Epithelial cell of prostate (primary cell): ENCODE results near the gene CCDC172.

ENCODE experiments used
- DNase-seq: peaks from one replicate; pipeline ENCODE4 v3.0.0-alpha.2; 2011; ENCODE audit warnings: low read depth, low spot score
- H3K27ac ChIP-seq: fragments of 450-650 bp; 2 replicates; pipeline ENCODE4 v1.5.1; 2017; ENCODE audit warnings: mild to moderate bottlenecking

The CCDC172 gene, protein sequence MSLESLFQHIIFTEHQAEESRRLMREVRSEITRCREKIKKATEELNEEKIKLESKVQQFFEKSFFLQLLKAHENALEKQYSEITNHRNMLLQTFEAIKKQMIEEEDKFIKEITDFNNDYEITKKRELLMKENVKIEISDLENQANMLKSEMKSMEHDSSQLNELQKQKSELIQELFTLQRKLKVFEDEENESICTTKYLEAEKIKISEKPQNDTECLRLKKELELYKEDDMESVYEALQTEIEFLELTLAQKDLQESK

DNA sequence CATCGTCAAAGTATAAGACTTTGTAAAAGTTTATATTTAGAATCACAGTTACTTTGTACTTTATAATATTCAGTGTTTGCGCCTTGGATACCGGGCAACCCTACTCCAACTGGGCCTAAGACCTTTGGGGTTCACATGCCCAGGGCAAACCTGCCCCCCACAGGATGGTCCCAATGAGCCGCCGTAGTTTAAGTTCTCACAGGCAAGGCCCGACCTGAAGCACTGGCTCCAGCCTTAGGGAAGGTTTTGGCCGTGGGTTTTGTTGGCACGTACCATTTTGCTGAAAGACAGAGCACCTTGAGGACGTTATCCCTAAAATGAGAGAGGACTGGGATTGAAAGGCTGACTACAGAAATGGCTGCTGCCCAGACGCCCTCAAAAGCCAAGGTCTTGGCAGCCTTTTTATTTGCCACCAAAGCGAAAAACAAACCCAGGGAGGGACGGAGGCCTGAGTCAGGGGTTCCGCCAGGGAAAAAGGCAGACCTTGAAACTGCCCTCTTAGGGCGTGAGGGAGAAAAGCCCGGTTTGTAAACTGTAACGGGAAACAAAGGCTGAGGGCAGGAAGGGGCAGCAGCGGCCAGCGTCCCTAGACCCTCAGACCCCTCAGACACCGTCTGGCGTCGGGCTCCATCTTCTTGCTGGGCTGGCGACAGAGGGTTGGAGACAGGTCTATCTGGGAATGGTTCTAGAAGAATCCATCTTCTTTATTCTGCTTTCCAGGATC, at the start of gene CCDC172:
Gene CCDC172 (plus strand): TSS at position 222 of the 724 bp plus-strand sequence. CDS start 564 bp downstream, outside the sequence.
- H3K27ac ChIP-seq = no peak within 1 kb of the TSS
- no peak for DNase-seq

DNA sequence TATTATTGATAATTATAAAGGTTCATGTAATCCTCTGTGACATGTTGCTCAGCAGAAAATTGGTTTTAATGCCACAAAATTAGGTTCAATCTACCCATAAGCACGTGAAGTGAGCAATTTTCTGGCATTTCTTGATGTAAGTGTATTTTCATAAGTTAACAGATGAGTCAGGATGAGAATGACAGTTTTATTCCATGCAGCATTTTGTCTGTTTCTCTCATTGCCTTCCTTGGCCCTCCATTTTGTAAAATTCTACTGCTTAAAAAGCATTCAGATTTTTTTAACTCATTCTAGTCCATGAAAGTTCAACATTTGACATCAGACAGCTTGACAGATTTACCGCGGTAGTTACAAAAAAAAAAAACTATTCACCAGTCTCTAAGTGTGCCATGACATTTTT, 47.3 kb upstream of the CCDC172 start:
- no peak overlapping the region for H3K27ac ChIP-seq
- DNase-seq = no peak

DNA sequence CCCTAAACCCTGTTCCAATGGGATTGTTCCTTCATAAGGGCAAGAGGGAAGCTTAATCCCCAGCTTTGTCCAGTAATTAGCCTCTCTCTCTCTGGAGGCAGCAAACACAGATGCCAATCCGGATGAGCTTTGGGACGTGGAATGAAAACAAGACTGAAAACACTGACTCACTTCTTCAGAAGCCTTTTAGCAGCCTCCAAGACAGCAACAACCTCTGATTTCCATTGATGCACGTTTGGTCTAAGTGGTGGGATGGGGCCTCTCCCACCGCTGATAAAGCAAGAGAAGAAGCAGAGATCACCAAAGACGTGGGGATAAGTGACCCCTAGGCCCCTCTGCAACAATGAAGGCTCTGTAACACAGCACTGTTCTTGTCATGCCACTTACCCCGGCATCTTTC, 45.4 kb upstream of the CCDC172 start:
- no peak overlapping the region for H3K27ac ChIP-seq
- DNase-seq = no peak

DNA sequence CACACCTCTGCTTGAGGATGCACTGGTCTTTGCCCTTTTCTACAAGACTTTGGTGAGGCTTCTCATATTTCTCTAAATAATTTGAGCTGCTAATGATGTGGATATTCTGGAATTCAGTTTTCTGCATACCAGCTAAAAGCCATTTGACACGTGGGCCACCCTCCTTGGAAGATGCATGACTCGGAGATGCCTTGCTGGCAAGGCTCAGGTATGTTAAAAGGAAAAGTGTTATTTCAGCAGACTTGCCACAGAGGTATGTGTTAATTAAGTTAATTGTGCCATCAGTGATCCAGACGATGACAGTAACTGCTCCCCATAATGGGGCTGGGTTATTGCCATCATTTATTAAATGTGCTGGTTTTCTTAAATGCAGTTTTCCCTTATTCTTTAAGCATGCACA, 42.5 kb upstream of the CCDC172 start:
- H3K27ac ChIP-seq = no peak overlapping the region
- DNase-seq = no peak

DNA sequence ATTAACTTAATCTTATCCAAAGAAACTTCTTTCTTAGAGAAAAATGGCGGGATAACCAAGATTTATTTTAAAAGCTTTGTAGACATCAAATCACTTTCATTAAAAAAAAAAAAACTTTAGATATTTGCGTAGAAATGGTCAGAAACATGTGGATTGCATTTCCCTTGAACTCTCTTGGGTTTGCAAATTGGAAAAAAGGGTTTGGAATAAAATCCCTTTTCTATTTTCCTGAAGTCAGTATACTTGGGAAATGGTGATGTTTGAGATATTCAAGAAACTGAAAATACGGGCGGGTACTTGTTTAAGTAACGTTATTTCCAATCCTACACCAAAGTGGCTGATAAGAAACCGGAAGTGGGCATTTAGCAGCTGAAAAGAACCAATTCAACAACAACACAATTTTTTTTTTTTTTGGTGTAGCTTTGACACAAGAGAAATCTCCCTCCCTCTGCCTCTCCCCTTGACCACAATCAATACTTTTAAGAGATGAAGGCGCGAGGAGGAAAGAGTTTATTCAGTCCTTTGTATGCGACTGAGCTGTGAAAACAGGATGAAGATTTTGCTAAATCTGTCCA, 37.5 kb upstream of the CCDC172 start:
- no peak overlapping the region for H3K27ac ChIP-seq
- DNase-seq = no peak

DNA sequence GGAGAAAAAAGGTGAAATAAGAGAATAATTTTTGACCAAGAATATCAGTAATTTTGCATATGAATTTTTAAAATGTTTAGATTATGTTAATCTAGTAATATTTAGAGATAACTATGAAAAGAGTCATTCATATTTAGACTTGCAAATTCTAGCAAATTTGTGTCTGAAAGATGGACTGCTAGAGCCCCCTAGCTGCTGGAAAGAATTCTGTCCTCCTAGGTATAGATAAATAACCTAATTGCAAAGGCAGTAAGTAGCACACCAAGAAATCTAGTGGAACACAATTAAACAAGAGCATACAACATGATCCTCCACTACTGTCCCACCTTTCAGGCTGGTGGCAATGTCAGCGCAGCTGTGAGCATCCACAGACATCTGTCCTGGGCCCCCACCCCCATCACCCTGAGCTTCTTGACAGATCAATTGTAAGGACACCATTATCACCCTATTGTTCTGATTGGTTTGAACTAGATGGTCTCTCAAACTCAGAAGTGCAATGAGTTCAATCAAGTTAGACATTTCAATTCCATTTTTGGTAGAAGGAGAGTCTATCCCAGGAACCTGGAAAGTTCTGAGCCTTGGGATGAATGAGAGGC, 36.2 kb upstream of the CCDC172 start:
- DNase-seq = no peak
- H3K27ac ChIP-seq = no peak overlapping the region

DNA sequence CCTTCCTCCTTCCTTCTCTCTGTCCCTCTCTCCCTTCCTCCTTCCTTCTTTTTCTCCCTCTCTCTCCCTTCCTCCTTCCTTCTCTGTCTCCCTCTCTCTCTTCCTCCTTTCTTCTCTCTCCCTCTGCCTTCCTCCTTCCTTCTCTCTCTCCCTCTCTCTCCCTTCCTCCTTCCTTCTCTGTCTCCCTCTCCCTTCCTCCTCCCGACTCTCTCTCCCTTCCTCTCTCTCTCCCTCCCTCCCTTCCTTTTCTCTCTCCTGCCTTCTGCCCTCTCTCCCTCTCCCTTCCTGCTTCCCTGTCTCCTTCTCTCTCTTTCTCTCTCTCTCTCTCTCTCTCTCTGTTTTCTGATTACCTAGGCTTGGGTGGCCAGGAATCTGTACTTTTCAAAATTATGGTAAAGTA, 34.6 kb upstream of the CCDC172 start:
- no peak overlapping the region for H3K27ac ChIP-seq
- DNase-seq = no peak

DNA sequence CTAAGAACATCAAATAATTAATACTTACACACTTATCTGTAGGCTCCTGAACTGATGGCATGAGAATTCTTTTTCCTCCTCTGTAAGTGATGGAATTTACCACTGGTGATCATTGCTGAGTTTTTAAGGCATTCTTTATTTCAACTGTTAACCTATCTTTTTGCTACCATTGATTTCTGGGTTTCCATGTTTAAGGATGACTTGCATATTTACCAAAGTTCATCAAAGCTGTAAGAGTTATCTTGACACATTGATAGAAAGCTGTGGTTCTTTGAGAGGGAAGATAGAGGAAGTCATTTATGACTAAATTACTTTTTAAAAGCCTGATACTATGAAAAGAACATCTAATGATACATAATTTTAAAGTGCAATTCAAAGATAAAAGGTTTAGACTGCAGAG, 31.8 kb upstream of the CCDC172 start:
- DNase-seq = no peak
- H3K27ac ChIP-seq = no peak overlapping the region

DNA sequence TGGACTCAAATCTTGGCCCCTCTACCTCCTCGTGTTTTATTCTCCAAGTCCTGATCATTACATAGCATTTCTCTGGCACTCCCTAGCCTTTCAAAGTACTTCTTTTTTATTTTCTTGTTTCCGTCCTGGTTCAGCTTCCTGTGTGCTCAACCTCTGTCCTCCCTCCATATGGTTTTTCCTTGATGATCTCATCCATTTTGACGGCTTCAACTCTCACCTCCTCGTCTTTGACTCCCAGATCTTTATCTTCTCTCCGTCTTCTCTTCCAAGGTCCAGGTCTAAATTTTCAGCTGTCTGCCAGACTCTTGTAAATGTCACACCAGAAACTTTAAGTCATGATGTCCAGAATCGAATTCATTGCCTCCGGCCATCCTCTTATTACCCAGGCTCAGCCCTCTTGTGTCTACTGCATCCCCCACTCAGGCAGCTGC, 27.9 kb upstream of the CCDC172 start:
- no peak overlapping the region for H3K27ac ChIP-seq
- DNase-seq = no peak

DNA sequence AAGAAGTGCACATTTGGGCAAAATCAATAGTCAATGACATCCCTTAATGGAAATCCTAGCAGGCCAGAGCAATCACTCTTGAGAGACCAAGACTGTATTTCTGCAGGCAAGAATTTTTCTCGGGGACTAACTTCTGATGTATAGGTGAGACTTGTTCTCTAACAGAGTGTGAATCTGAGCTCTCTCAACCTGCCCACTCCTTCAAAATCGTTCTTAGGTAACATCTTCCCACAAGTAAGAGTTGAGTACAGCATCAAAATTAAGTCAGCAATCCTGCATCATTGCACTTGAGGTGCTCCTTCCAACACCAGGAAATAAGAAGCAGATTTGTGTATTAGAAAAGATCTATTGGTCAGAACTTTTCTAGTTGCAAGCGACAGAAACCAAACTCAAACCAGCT, 25.7 kb upstream of the CCDC172 start:
- no peak overlapping the region for H3K27ac ChIP-seq
- DNase-seq = no peak

DNA sequence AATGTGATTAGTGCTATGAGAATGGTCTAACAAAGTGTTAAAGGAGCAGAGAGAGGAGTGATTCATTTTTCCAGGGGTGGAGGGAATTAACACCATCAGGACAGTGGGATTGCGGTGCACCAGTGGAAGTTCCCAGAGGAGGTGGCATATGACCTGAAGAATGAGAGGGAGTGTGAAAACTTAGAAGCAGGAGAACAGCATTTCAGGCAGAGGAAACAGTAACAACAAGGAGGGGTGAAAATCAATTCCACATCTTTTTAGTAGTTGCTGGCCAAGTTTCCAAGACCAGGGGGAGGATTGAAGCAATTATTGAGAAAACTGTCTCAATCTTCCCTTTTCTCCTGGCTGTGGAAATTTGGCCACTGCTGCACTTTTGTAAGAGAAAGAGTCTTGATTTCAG, 23.7 kb upstream of the CCDC172 start:
- no peak overlapping the region for H3K27ac ChIP-seq
- DNase-seq = no peak

DNA sequence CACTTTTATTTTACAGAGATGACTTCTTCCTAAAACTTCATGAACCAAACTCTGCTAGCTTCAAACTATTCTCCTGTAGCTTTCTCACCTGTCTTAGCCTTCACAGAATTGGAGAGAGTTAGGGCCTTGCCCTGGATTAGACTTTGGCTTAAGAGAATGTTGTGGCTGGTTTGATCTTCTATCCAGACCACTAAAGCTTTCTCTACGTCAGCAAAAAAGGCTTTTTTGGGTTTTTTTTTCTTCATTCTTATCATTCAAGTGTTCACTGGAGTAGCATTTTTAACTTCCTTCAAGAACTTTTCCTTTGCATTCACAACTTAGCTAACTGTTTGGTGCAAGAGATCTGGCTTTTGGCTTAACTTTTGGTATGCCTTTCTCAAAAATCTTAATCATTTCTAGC, 19.3 kb upstream of the CCDC172 start:
- no peak overlapping the region for H3K27ac ChIP-seq
- DNase-seq = no peak

DNA sequence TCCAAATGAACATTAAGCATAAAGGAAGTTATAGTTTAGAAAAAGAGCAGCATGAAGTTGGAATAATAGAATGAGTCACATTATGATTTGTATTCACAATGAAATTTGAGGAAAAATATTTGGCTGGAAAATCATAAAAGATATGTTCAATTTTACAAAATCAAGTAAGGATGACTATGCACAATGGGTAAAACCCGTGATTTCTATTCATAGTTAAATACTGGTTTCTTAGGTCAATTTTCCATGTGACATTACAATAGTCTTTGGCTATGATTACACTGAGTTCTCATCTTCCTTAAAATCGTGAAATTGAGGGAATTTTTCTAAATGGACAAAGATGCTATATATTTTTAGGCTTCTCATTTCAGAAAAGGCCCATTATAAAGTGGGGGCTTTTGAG, 17.4 kb upstream of the CCDC172 start:
- H3K27ac ChIP-seq = no peak overlapping the region
- DNase-seq = no peak

DNA sequence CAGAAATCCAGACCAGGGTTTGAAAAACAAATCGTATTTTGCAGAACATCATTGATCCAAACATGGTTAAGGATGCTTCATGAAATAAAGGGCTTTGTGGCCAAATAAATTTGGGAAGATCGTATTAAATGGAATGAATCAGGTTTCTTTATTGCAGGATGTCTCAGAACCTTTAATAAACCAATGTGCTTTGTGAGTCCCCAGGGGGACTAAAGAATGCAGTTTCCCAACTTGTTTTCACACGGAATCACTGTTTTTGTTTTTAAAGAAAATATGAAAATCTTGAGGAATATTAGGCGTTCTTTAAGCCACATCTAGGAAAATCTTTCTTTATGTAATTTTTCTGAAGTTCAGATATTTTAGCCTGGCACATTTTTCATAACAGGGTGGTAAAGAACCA, 16.8 kb upstream of the CCDC172 start:
- no peak for DNase-seq
- no peak overlapping the region for H3K27ac ChIP-seq

DNA sequence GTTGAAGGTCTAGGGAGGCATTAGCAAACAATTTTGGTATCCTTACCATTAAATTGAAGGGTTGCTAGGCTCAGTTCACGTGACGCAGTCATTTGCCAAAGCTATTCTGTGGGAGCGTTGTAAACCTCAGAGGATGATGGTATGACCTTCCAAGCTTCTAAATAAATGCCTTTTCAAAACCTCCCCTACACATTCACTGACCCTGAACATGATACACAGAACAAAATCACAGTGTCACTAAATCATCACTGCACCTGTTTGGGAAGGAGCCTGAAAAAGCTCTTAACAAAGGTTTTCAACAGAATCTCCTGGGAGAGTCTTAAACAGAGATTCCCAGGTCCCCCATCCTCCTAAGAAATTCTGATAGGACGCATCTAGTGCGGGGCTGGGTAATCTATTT, 13.2 kb upstream of the CCDC172 start:
- H3K27ac ChIP-seq = no peak overlapping the region
- DNase-seq = no peak

DNA sequence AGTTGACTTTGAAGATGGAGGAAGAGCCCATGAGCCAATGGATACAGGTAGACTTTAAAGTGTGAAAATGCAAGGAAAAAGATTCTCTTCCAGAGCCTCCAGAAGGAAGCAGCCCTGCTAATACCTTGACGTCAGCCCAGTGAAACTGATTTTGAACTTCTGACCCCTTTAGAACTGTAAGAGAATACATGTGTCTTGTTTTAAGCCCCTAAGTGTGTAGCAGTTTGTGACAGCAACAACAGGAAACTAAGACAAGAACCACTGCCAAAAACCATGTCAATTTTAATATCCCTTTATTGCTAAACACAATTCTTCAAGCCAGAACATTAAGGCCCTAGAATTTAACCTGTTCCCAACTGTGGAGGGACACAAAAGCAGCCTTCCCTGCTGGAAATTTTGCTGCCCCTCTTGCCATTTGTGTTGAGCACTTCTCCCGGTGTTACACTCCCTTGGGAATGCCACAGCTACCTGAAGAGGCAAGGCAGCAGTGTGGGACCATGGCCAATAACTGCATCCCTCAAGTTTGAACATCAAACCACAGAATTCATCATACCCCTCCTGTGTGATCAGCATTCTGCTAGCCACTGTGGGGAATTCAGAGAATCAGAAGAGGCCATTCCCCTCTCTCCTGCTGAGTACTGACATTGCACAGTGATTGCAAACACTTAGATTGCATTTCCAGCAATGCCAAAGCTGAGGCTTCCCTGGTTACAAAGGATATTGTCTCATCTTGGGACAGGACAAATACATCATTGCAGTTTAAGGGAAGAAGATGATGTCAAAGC, 12.3 kb upstream of the CCDC172 start:
- no peak for DNase-seq
- H3K27ac ChIP-seq = no peak overlapping the region

DNA sequence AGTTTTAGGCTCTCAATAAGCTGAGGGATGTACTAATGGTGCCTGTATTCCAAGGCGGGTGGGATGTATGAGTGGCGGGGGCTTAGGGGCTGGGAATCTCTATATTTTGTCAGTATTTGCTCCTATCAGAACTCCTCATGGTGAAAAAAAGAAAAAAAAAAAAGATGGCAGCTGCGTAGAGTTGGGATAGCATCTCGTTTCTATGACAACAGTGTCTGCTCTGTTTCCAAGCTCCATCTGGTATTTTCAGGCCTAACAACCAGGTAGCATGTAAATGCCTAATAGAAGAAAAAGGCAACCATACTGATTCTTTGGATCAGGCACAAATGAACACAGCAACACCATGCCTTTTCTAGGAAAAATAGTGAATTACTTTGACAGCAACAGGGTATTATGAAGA, 11.7 kb upstream of the CCDC172 start:
- DNase-seq = no peak
- no peak overlapping the region for H3K27ac ChIP-seq

DNA sequence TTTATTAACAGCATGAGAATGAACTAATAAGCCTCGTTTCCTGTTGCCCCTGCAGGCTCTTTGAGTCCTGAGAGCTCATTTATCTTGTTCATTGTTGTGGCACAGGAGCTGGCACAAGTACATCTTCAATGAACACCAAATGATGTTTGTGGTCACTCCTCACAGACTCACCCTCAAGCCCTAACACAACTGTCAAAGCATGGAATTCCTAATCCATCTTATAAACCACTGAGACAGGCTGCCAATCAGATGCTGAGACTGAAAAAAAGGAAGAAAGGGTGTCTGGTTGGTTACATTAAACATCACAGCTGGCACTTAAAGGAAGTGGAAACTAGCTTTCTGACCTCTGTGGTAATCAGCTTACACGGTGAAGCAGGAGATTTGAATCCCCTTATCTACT, 7.7 kb upstream of the CCDC172 start:
- no peak for DNase-seq
- no peak overlapping the region for H3K27ac ChIP-seq

DNA sequence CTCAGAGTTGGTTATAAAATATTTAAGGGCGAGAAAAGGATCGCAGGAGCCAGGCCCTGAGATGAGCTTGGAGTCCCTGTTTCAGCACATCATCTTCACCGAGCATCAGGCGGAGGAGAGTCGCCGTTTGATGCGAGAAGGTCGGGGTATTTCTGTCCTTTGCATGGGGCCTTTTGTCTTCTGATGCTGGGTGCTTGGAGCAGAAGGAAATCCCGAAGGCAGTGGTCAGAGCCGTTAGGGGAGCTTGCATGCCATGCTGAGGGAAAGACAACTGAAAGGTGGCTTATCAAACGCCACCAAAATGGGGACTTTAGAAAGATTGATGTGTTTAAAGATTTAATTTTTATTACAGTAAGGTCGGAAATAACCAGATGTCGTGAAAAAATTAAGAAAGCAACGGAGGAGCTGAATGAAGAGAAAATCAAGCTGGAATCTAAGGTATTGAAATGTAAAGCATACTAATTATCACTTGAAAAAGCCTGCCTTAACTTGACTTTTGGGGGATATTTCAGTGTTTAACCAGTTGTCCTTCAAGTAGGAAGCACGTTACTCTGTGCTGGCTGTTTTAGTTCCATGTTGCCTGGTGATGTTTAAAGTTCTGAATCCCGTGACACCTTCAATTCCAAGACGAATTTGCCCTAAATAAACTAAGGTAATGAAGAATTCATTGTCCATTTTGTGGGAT, 845 bp downstream of the CCDC172 start:
- no peak overlapping the region for H3K27ac ChIP-seq
- DNase-seq = no peak

DNA sequence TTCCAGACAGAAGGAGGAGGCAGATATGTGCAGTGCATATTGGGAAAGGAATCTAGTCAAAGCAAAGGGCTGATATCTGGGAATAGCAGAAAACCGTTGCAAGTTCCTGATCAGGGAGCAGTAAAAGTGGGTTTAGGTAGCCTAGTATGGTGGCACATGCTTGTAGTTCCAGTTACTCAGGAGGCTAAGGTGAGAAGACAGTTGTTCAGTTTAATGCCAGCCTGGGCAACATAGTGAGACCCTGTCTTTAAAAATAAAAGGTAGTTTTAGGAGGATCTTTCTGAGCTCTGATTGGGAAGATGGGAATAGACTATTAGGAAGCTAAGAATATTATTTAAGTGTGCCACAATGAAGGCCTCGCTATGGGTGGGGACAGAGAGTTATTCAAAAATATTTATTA, 1.7 kb downstream of the CCDC172 start:
- no peak overlapping the region for H3K27ac ChIP-seq
- DNase-seq = no peak
